Measurements from ENCODE around the gene CTTN.

CTTN gene

DNA sequence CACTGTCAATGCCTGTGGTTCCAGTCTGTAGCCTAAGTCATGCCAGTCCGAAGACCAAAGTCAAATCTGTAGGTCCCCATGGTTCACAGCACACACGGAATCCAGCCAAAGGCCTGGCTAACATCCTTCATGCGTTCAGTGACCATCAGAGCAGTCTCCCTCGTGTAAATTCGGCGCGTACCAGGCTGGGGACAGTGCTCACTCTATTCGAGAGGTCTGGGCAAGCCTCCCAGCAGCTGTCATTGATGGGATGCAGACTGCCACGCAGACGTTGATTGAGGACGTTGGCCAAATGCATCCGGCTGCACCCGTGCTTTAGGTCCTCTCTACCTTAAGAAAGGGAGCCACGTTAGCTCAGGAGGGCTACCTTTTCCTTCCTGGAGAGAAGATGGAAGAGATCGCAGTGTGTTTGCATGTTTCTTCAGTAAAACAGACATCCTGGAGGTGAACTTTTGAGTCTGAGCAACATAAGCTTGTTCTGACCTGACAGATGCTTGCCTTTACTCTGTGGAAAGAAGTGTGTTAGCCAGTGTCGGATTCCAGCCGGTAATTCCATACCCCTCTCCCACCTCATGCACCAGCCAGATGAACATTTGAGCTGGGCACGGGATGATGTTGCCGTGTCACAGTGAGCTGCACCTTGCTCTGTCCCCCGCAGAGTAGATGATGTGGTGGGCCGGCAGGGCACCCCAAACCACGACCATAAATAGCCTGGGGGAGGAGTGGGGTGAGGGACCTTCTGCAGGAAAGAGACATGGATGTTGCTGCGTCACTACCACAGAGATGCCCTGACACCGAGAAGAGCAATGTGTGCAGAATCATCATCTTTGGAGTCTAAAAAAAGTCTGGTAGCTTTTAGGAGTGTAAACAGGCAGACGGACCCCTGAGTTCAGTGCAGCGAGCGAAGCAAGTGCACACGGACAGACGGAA is 12.2 kb downstream of the CTTN start:
- Histone ChIP-seq H3K36me3 (ENCODE audit: control insufficient read depth, insufficient read depth, low read length, severe bottlenecking) (peaks cover 98% of the 10 kb centered on the region), H3K4me3 (ENCODE audit: low read length) (no peak overlapping the region), H3K9me3 (ENCODE audit: control insufficient read depth, low read length) (no peaks in the 10 kb centered on the region), H3K9ac (ENCODE audit: low read length) (no peak overlapping the region), H3K27me3 (replicated peaks; ENCODE audit: control insufficient read depth, insufficient read depth, low read length) (no peaks in the 10 kb centered on the region), H3K4me1 (ENCODE audit: control insufficient read depth, insufficient read depth, low read length) (peaks cover 7% of the 10 kb centered on the region)
- DNase-seq (ENCODE audit: low read depth) = no peak

DNA sequence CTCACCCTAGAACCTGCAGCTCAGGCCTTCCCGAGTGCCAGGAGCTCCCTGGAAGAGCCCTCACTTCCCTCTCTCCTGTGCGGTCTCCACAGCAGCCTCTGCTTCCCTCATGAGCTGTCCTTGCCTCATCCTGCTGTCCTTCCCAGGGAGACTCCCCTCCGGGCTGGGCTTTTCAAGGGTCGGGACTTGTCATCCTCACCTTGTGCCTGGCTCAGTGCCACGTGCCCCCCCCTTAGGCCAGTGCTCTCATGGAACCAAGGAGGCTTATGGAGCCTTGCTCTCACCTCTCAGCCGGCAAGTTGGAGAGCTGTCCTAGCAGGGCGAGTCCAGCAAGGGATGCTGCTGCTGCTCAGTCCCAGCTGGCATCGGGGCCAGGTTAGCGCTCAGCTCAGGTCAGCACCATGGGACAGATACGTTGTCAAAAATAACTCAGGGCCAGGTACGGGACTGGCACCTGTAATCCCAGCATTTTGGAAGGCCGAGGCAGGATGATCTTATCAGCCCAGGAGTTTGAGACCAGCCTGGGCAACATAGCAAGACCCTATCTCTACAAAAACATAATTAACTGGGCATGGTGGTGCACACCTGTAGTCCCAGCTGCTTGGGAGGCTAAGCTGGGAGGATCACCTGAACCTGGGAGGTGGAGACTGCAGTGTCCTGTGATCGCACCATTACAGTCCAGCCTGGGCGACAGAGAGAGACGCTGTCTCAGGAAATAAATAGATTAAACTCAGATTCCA is 13.6 kb downstream of the CTTN start:
- DNase-seq (ENCODE audit: low read depth) = no peak
- H3K9ac ChIP-seq (ENCODE audit: low read length) = no peak overlapping the region
- H3K4me3 ChIP-seq (ENCODE audit: low read length) = no peak overlapping the region
- no peaks in the 10 kb centered on the region for H3K9me3 ChIP-seq (ENCODE audit: control insufficient read depth, low read length)
- peaks cover 11% of the 10 kb centered on the region for H3K4me1 ChIP-seq (ENCODE audit: control insufficient read depth, insufficient read depth, low read length)
- H3K36me3 ChIP-seq (ENCODE audit: control insufficient read depth, insufficient read depth, low read length, severe bottlenecking) = peaks cover 98% of the 10 kb centered on the region
- H3K27me3 ChIP-seq (replicated peaks; ENCODE audit: control insufficient read depth, insufficient read depth, low read length) = no peaks in the 10 kb centered on the region

DNA sequence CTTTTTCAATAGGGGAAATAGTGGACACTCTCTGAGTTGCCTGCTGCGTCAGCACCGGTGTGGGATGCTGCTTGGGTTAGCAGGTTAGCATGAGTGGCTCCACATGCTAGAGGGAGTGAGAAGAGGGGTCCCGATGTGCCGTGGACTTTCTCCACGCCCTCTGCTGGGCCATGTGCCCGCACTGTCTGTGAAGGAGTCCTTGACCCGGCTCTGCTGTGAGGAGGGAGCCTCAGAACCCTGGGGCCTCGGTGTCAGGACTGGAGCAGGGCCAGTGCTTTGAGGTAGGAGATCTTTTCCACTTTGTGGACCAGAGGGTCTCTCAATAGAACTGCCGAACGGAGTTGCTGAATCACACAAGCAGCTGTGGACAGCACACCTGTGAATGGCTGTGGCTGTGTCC is 14.8 kb downstream of the CTTN start:
- H3K4me3 ChIP-seq (ENCODE audit: low read length) = no peak overlapping the region
- H3K36me3 ChIP-seq (ENCODE audit: control insufficient read depth, insufficient read depth, low read length, severe bottlenecking) = peaks cover 98% of the 10 kb centered on the region
- no peak for DNase-seq (ENCODE audit: low read depth)
- no peaks in the 10 kb centered on the region for H3K27me3 ChIP-seq (replicated peaks; ENCODE audit: control insufficient read depth, insufficient read depth, low read length)
- peaks cover 11% of the 10 kb centered on the region for H3K4me1 ChIP-seq (ENCODE audit: control insufficient read depth, insufficient read depth, low read length)
- no peak overlapping the region for H3K9ac ChIP-seq (ENCODE audit: low read length)
- H3K9me3 ChIP-seq (ENCODE audit: control insufficient read depth, low read length) = no peaks in the 10 kb centered on the region

DNA sequence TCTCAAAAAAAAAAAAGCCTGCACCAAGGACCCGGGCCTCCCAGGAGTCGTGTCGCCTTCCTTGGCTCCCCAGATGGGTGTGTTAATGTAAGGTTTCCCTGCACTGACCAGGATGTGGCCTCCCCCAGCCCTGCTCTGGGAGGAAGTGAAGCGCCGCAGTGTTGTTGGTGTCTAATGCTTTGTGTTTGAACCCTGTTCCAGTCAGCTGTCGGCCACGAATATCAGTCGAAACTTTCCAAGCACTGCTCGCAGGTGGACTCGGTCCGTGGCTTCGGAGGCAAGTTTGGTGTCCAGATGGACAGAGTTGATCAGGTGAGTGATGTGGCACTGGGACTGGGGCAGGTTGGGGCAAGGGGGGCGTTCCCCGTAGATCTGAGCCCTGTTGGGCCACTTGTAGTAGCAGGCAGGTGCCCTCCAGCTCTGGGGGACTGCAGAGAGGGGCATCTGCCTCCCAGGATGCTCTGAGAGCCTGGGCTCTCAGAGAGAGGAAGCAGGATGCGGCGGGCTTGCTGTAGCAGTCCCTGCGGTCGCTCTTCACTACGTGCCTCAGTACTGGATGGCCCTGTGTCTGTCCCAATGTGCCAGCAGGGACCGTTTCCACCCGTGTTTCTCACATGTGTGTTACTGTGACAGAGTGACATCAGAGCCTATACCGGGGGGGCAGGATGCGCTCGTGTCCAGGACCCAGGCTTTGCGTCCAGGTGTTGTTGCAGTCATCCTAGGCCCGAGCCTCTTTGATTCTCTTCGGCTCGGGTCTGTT is 16.2 kb downstream of the CTTN start:
- H3K27me3 ChIP-seq (replicated peaks; ENCODE audit: control insufficient read depth, insufficient read depth, low read length) = no peaks in the 10 kb centered on the region
- peaks cover 11% of the 10 kb centered on the region for H3K4me1 ChIP-seq (ENCODE audit: control insufficient read depth, insufficient read depth, low read length)
- no peak overlapping the region for H3K4me3 ChIP-seq (ENCODE audit: low read length)
- peak overlapping the region; percentile 30 for H3K9ac ChIP-seq (ENCODE audit: low read length)
- H3K9me3 ChIP-seq (ENCODE audit: control insufficient read depth, low read length) = no peaks in the 10 kb centered on the region
- DNase-seq (ENCODE audit: low read depth) = no peak
- peaks cover 96% of the 10 kb centered on the region for H3K36me3 ChIP-seq (ENCODE audit: control insufficient read depth, insufficient read depth, low read length, severe bottlenecking)

DNA sequence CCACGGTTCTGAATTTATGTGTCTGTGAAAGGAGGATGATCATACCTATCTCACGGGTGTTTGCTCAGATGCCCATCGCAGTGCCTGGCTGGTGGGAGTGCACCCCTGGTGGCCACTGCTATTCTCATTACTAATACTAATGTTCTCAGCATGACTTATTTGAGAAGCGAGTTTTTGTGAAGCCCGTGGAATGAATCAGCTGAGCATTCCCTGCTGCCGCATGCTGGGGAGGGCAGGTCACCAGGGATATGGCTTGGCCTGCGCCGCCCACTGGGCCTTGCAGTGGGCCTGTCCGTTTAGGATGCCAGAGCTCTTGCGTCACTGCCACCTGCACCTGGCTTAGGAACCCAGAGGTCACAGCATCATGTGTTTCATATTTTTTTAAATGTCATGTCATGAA is 16.9 kb downstream of the CTTN start:
- Histone ChIP-seq H3K9ac (ENCODE audit: low read length) (peak overlapping the region; percentile 30), H3K4me1 (ENCODE audit: control insufficient read depth, insufficient read depth, low read length) (peaks cover 11% of the 10 kb centered on the region), H3K9me3 (ENCODE audit: control insufficient read depth, low read length) (no peaks in the 10 kb centered on the region), H3K36me3 (ENCODE audit: control insufficient read depth, insufficient read depth, low read length, severe bottlenecking) (peaks cover 96% of the 10 kb centered on the region), H3K27me3 (replicated peaks; ENCODE audit: control insufficient read depth, insufficient read depth, low read length) (no peaks in the 10 kb centered on the region), H3K4me3 (ENCODE audit: low read length) (no peak overlapping the region)
- peak; percentile 90 for DNase-seq (ENCODE audit: low read depth)

DNA sequence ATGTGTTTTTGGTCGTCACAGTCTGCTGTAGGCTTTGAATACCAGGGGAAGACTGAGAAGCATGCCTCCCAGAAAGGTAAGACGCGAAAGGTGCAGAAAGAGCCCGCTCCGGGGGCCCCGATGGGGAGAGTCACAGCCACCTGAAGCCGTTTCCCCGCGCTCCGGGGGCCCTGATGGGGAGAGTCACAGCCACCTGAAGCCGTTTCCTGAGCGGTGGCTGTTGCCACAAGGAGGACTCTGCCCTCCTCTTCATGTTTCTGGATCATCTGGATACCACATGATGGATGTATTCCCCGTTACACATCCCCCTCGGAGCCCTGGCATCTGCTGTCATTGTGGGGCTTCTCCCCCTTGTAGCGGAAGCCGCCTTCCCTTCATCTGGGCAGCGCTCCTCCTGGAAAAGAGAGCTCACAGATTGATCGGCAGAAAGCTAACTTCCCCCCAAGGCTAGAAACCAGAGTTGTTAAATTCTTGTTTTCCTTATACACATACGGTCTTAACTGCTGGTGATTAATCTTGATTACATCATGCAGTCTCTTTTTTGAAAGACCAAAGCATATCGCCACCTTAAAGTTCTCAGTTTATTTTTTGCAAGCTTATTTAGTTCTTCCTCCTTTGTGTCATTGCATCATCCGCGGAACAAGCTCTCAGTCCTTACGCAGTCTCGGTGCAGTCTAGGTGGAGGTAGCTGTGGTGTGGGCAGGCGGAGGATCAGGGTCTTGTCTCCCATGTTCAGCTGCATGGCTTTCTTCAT is 17.5 kb downstream of the CTTN start:
- peaks cover 96% of the 10 kb centered on the region for H3K36me3 ChIP-seq (ENCODE audit: control insufficient read depth, insufficient read depth, low read length, severe bottlenecking)
- DNase-seq (ENCODE audit: low read depth) = peak; percentile 32

DNA sequence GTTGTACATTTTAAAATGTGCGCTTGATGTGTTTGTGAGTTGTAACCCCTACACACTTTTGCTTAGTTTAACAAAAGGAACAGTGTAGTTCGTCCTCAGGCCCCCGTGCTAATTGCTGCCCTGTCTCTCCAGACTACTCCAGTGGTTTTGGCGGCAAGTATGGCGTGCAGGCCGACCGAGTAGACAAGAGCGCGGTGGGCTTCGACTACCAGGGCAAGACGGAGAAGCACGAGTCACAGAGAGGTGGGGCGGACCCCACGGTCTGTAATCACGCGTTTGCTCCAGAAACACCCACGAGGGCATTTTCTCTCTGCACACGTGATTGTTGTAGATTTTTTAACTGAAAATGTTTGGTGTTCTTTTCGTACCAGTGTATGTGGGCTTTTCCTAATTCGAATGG is 18.6 kb downstream of the CTTN start:
- DNase-seq (ENCODE audit: low read depth) = no peak
- no peaks in the 10 kb centered on the region for H3K9me3 ChIP-seq (ENCODE audit: control insufficient read depth, low read length)
- H3K27me3 ChIP-seq (replicated peaks; ENCODE audit: control insufficient read depth, insufficient read depth, low read length) = no peaks in the 10 kb centered on the region
- H3K4me1 ChIP-seq (ENCODE audit: control insufficient read depth, insufficient read depth, low read length) = peaks cover 11% of the 10 kb centered on the region
- H3K36me3 ChIP-seq (ENCODE audit: control insufficient read depth, insufficient read depth, low read length, severe bottlenecking) = peaks cover 96% of the 10 kb centered on the region
- H3K4me3 ChIP-seq (ENCODE audit: low read length) = no peak overlapping the region
- no peak overlapping the region for H3K9ac ChIP-seq (ENCODE audit: low read length)

More for the DNA sequence above, 17.5 kb downstream of the CTTN start:
- no peak overlapping the region for H3K4me3 ChIP-seq (ENCODE audit: low read length)
- H3K9me3 ChIP-seq (ENCODE audit: control insufficient read depth, low read length) = no peaks in the 10 kb centered on the region
- H3K9ac ChIP-seq (ENCODE audit: low read length) = no peak overlapping the region
- no peaks in the 10 kb centered on the region for H3K27me3 ChIP-seq (replicated peaks; ENCODE audit: control insufficient read depth, insufficient read depth, low read length)
- H3K4me1 ChIP-seq (ENCODE audit: control insufficient read depth, insufficient read depth, low read length) = peaks cover 11% of the 10 kb centered on the region

DNA sequence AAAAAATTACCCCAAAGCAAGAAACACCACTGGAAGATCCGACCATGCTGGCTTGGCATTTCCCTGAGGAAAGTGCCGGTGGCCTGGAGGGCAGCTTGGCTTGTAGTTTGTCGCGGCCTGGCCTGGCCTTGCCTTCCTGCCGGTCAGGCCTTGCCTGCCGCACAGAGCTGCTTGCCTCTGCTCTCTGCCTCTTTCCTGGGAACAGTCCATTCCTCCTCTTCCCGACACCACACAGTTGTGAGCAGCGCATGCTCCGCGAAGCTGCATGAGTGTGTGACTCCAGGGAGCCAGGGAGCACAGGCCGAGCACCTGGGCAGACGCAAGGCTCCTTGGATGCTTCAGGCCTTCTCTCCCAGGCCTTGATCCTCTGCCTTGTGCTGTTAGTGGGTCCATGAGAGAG is 19.8 kb downstream of the CTTN start:
- DNase-seq (ENCODE audit: low read depth) = no peak
- Histone ChIP-seq H3K36me3 (ENCODE audit: control insufficient read depth, insufficient read depth, low read length, severe bottlenecking) (peaks cover 96% of the 10 kb centered on the region), H3K9me3 (ENCODE audit: control insufficient read depth, low read length) (no peaks in the 10 kb centered on the region), H3K9ac (ENCODE audit: low read length) (no peak overlapping the region), H3K27me3 (replicated peaks; ENCODE audit: control insufficient read depth, insufficient read depth, low read length) (no peaks in the 10 kb centered on the region), H3K4me1 (ENCODE audit: control insufficient read depth, insufficient read depth, low read length) (peaks cover 11% of the 10 kb centered on the region), H3K4me3 (ENCODE audit: low read length) (no peak overlapping the region)

DNA sequence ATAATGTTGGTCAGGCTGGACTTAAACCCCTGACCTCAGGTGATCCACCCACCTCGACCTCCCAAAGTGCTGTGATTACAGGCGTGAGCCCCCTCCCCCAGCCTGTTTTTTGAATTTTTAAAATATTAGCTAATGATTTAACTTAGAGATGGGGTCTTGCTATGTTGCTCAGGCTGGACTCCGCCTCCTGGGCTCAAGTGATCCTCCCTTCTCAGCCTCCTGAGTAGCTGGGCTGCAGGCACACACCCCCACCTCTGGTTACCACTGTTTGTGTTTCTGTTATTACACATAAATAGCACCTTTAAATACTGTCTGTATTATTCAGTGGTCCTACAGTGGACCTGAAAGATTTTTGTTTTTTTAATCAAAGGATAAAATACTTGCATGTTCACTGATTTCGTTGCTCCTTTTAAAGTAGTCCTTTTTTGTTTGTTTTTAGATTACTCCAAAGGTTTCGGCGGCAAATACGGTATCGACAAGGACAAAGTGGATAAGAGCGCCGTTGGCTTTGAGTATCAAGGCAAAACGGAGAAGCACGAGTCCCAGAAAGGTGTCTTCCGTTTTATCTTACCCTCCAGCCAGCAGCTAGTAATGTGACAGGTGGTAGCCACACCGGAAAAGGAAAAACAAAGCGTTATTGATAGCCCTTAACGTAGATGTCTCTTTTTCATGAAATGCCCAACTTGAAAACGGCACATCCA is 21.1 kb downstream of the CTTN start:
- peaks cover 98% of the 10 kb centered on the region for H3K36me3 ChIP-seq (ENCODE audit: control insufficient read depth, insufficient read depth, low read length, severe bottlenecking)
- peaks cover 11% of the 10 kb centered on the region for H3K4me1 ChIP-seq (ENCODE audit: control insufficient read depth, insufficient read depth, low read length)
- no peaks in the 10 kb centered on the region for H3K9me3 ChIP-seq (ENCODE audit: control insufficient read depth, low read length)
- H3K27me3 ChIP-seq (replicated peaks; ENCODE audit: control insufficient read depth, insufficient read depth, low read length) = no peaks in the 10 kb centered on the region
- H3K9ac ChIP-seq (ENCODE audit: low read length) = no peak overlapping the region
- H3K4me3 ChIP-seq (ENCODE audit: low read length) = no peak overlapping the region
- DNase-seq (ENCODE audit: low read depth) = no peak

DNA sequence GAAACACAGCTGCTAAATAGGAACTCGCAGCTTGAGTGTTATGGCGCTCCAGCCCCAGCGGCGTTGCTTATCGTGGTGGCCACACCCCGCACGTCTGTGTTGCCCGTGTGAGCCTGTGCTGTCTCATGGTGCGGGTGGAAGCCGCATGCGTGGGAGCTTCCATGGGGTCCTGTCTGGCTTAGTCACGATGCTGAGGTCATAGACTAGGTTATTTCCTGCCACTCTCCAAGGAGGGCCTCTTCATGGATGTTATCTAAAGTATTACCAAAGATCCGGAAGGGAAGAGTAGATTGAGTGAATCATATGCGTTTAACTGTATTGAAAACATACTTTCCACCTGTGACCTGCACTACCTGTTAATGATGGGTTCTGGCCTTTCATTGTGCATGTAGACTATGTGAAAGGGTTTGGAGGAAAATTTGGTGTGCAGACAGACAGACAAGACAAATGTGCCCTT is 21.7 kb downstream of the CTTN start:
- H3K36me3 ChIP-seq (ENCODE audit: control insufficient read depth, insufficient read depth, low read length, severe bottlenecking) = peaks cover 98% of the 10 kb centered on the region
- H3K27me3 ChIP-seq (replicated peaks; ENCODE audit: control insufficient read depth, insufficient read depth, low read length) = no peaks in the 10 kb centered on the region
- DNase-seq (ENCODE audit: low read depth) = no peak
- H3K4me3 ChIP-seq (ENCODE audit: low read length) = no peak overlapping the region
- no peak overlapping the region for H3K9ac ChIP-seq (ENCODE audit: low read length)
- no peaks in the 10 kb centered on the region for H3K9me3 ChIP-seq (ENCODE audit: control insufficient read depth, low read length)
- peaks cover 7% of the 10 kb centered on the region for H3K4me1 ChIP-seq (ENCODE audit: control insufficient read depth, insufficient read depth, low read length)
